Fibroblast of lung (primary cell): ENCODE results near the gene TIMM50. TPM values are rescaled to one million over a fixed set of nuclear protein-coding genes. Genes with fewer than 3 reads are reported as not detected.

ENCODE experiments used
- DNase-seq, 2 donors: peaks; one replicate each; pipeline versions ENCODE4 v3.0.0 to v3.0.0-alpha.2; 2010; ENCODE audit warnings: low read depth in 2 of 2
- H2AFZ ChIP-seq: 2 replicates; pipeline ENCODE4 v1.5.1; 2012; ENCODE audit warnings: low read length, control low read depth, inconsistent platforms
- H3K27ac ChIP-seq: 2 replicates; pipeline ENCODE4 v1.5.1; 2011; ENCODE audit warnings: low read length, control low read depth; ENCODE audit not compliant: insufficient read depth
- H3K27me3 ChIP-seq: 2 replicates; pipeline ENCODE4 v1.5.1; 2011; ENCODE audit warnings: mild to moderate bottlenecking, low read length; ENCODE audit not compliant: control insufficient read depth, insufficient read depth
- H3K36me3 ChIP-seq: 2 replicates; pipeline ENCODE4 v1.5.1; 2011; ENCODE audit warnings: low read length; ENCODE audit not compliant: control insufficient read depth, insufficient read depth
- H3K4me1 ChIP-seq: 2 replicates; pipeline ENCODE4 v1.5.1; 2011; ENCODE audit warnings: low read length; ENCODE audit not compliant: control insufficient read depth, insufficient read depth; ENCODE audit errors: extremely low read depth
- H3K4me2 ChIP-seq: 2 replicates; pipeline ENCODE4 v1.5.1; 2011; ENCODE audit warnings: low read length, control low read depth; ENCODE audit not compliant: insufficient read depth; ENCODE audit errors: extremely low read depth
- H3K4me3 ChIP-seq, 4 experiments: fragments of 200-600 bp in 1 of 4; sonication (generic) in 1 of 4; replicated peaks in 1 of 4; 2 replicates each; pipeline ENCODE4 v1.5.1; 2011 to 2016; ENCODE audit warnings: low read length in 4 of 4, low read depth in 3 of 4, mild to moderate bottlenecking in 3 of 4, control low read depth in 2 of 4, inconsistent platforms in 1 of 4, mixed read lengths in 1 of 4; ENCODE audit not compliant: insufficient read depth in 1 of 4; ENCODE audit errors: control extremely low read depth in 1 of 4
- H3K79me2 ChIP-seq: 2 replicates; pipeline ENCODE4 v1.5.1; 2012; ENCODE audit warnings: mild to moderate bottlenecking, low read length, inconsistent platforms; ENCODE audit not compliant: control insufficient read depth, insufficient read depth
- H3K9ac ChIP-seq: 2 replicates; pipeline ENCODE4 v1.5.1; 2011; ENCODE audit warnings: mild to moderate bottlenecking, low read length, control low read depth; ENCODE audit not compliant: insufficient read depth
- H3K9me3 ChIP-seq: 2 replicates; pipeline ENCODE4 v1.5.1; 2012; ENCODE audit warnings: low read depth, low read length; ENCODE audit not compliant: control insufficient read depth, insufficient read depth
- H4K20me1 ChIP-seq: 2 replicates; pipeline ENCODE4 v1.5.1; 2011; ENCODE audit warnings: low read length; ENCODE audit not compliant: control insufficient read depth, insufficient read depth; ENCODE audit errors: extremely low read depth
- CTCF ChIP-seq, 2 donors: IDR thresholded peaks in 1 of 2; conservative IDR thresholded peaks in 1 of 2; 1 replicate in 1 of 2; 2 replicates in 1 of 2; pipeline ENCODE4 v1.5.1; 2011 to 2012; ENCODE audit warnings: low read length in 2 of 2, control low read depth in 1 of 2, inconsistent platforms in 1 of 2, low read depth in 1 of 2, mild to moderate bottlenecking in 1 of 2
- EZH2 ChIP-seq: IDR thresholded peaks from 2 replicates; pipeline ENCODE4 v1.5.1; 2012; ENCODE audit warnings: low read length, control low read depth, mild to moderate bottlenecking; ENCODE audit errors: missing control alignments
- polyA plus RNA-seq, 2 donors: library from polyadenylated mRNA; depleted of rRNA in 1 of 2; stranded (reverse) in 1 of 2; unstranded in 1 of 2; fragments of >200 nt; gene quantifications; 2 replicates each; pipeline ENCODE4 v1.2.1, GENCODE V29; 2011 to 2012; ENCODE audit warnings: missing spikeins in 1 of 2
- total RNA-seq: library from RNA; depleted of rRNA; stranded (reverse); fragments of >200 nt; gene quantifications from 2 replicates; pipeline ENCODE4 v1.2.1, GENCODE V29; 2014

The TIMM50 gene
- total and polyA plus RNA-seq, 2 donors (not counting 1 experiment from before 2014, with no cell fraction given): 43.5 to 45.7 TPM

DNA sequence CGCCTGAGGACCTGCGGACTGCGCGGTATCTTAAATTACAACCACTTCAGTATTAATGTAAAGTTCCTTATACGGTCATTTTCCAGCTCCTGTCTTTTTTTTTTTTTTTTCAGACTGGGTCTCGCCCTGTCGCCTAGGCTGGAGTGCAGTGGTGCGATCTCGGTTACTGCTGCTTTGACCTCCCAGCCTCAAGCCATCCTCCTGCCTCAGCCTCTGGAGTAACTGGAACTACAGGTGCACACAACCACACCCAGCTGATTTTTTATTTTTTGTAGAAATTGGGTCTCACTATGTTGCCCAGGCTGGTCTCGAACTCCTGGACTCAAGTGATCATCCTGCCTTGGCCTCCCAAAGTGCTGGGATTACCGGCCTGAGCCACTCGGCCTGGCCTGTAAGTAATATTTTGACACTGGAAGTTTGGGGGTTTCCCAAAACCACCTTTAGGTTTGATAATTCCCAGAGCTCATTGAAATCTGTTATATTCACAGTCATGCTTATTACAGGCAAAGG lies 52.4 kb downstream of the TIMM50 start:
- no peaks in the 10 kb centered on the region for H3K27me3 ChIP-seq
- no peak overlapping the region for H3K9ac ChIP-seq
- no peak overlapping the region for H3K27ac ChIP-seq
- H4K20me1 ChIP-seq: no peaks in the 10 kb centered on the region
- H2AFZ ChIP-seq: no peak overlapping the region
- peaks cover 17% of the 10 kb centered on the region for H3K79me2 ChIP-seq
- H3K4me1 ChIP-seq: peaks cover 2% of the 10 kb centered on the region
- no peak for TF ChIP-seq CTCF (conservative IDR thresholded peaks at IDR 0.05 in 1 of 2, IDR thresholded peaks at IDR 0.05 in 1 of 2; ENCODE audit: low read depth in 1 of 2, low read length in 2 of 2)
- no peak for TF ChIP-seq EZH2
- H3K36me3 ChIP-seq: no peaks in the 10 kb centered on the region
- no peak overlapping the region for H3K4me2 ChIP-seq
- peak overlapping the region in 1 of 4 experiments; percentile 95 for H3K4me3 ChIP-seq
- DNase-seq: no peak
- H3K9me3 ChIP-seq: no peaks in the 10 kb centered on the region

- Histone ChIP-seq H3K9ac (no peak overlapping the region), H3K27ac (no peak overlapping the region), H3K79me2 (peaks cover 23% of the 10 kb centered on the region)
These were observed 53.2 kb downstream of the TIMM50 start for GRCh38 chr19:39533791-39534190.

DNA sequence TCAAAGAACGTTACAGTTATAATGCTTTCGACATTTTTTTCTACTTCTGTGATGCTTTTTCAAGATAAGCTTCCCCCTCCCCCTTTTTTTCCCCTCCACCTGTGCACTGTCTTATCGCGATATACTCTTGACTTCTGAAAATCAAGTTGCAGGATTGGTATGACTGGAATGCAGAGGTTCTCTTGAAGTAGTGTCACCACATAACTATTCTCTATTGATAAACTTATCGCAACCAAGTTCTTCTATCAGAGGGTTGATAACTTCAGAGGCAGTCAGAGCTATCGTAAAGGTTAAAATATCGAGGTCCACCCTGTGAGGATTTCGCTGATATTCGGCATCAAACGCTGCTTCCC lies 58.5 kb downstream of the TIMM50 start:
- TF ChIP-seq EZH2 (no peak), CTCF (conservative IDR thresholded peaks at IDR 0.05 in 1 of 2, IDR thresholded peaks at IDR 0.05 in 1 of 2; ENCODE audit: low read depth in 1 of 2, low read length in 2 of 2) (no peak)
- Histone ChIP-seq H4K20me1 (no peaks in the 10 kb centered on the region), H3K27ac (peak overlapping the region; percentile 90), H3K4me2 (peak overlapping the region; percentile 71), H3K79me2 (peaks cover 13% of the 10 kb centered on the region), H3K9ac (peak overlapping the region; percentile 95), H3K4me1 (peaks cover 5% of the 10 kb centered on the region), H3K4me3 (peak overlapping the region; percentile 84 to 95 (median 89)), H3K27me3 (peaks cover 7% of the 10 kb centered on the region), H3K36me3 (no peaks in the 10 kb centered on the region), H3K9me3 (no peaks in the 10 kb centered on the region), H2AFZ (peak overlapping the region; percentile 79)
- peak in 1 of 2 donors; percentile 74 for DNase-seq

More at GRCh38 chr19:39533791-39534190, 53.2 kb downstream of the TIMM50 start:
- Histone ChIP-seq H3K4me1 (peaks cover 6% of the 10 kb centered on the region), H3K27me3 (no peaks in the 10 kb centered on the region), H3K9me3 (no peaks in the 10 kb centered on the region), H2AFZ (no peak overlapping the region), H4K20me1 (no peaks in the 10 kb centered on the region), H3K4me3 (no peak overlapping the region), H3K36me3 (no peaks in the 10 kb centered on the region), H3K4me2 (no peak overlapping the region)
- TF ChIP-seq EZH2 (no peak), CTCF (conservative IDR thresholded peaks at IDR 0.05 in 1 of 2, IDR thresholded peaks at IDR 0.05 in 1 of 2; ENCODE audit: low read depth in 1 of 2, low read length in 2 of 2) (no peak)
- no peak for DNase-seq
